ENCODE data around the gene GTPBP3. TPM values are rescaled to one million over a fixed set of nuclear protein-coding genes. Genes with fewer than 3 reads are reported as not detected.

The GTPBP3 gene
- total RNA-seq, 1 donor from 2014 or later, result 61.2 TPM

GRCh38 chr19:17302391-17303166, 34.8 kb upstream of the GTPBP3 start:
- DNase-seq, result no peak
- Mint-ChIP-seq H3K27ac (ENCODE audit: unreplicated experiment) (peak overlapping the region; percentile 70), H3K4me3 (ENCODE audit: unreplicated experiment) (peak overlapping the region; percentile 73), H3K36me3 (ENCODE audit: unreplicated experiment) (no peaks in the 10 kb centered on the region), H3K4me1 (ENCODE audit: low read depth, unreplicated experiment) (peaks cover 22% of the 10 kb centered on the region), H3K27me3 (ENCODE audit: unreplicated experiment) (peaks cover 13% of the 10 kb centered on the region), H3K9me3 (ENCODE audit: unreplicated experiment) (peaks cover 23% of the 10 kb centered on the region)
- TF ChIP-seq, protein P1, sequence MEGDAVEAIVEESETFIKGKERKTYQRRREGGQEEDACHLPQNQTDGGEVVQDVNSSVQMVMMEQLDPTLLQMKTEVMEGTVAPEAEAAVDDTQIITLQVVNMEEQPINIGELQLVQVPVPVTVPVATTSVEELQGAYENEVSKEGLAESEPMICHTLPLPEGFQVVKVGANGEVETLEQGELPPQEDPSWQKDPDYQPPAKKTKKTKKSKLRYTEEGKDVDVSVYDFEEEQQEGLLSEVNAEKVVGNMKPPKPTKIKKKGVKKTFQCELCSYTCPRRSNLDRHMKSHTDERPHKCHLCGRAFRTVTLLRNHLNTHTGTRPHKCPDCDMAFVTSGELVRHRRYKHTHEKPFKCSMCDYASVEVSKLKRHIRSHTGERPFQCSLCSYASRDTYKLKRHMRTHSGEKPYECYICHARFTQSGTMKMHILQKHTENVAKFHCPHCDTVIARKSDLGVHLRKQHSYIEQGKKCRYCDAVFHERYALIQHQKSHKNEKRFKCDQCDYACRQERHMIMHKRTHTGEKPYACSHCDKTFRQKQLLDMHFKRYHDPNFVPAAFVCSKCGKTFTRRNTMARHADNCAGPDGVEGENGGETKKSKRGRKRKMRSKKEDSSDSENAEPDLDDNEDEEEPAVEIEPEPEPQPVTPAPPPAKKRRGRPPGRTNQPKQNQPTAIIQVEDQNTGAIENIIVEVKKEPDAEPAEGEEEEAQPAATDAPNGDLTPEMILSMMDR (IDR thresholded peaks at IDR 0.05; ENCODE audit: partially characterized antibody, unreplicated experiment), result no peak

- Mint-ChIP-seq H3K4me3 (ENCODE audit: unreplicated experiment) (peak within 1 kb of the TSS; percentile 73), H3K9me3 (ENCODE audit: unreplicated experiment) (peaks cover 23% of the 10 kb centered on the region), H3K36me3 (ENCODE audit: unreplicated experiment) (no peaks in the 10 kb centered on the region), H3K27me3 (ENCODE audit: unreplicated experiment) (peaks cover 14% of the 10 kb centered on the region), H3K4me1 (ENCODE audit: low read depth, unreplicated experiment) (peaks cover 26% of the 10 kb centered on the region), H3K27ac (ENCODE audit: unreplicated experiment) (peak within 1 kb of the TSS; percentile 93)
- TF ChIP-seq, protein P1 (IDR thresholded peaks at IDR 0.05; ENCODE audit: partially characterized antibody, unreplicated experiment), result peak; percentile 83
- peak; percentile 98 for DNase-seq
Observed at GRCh38 chr19:17303167-17303939, 34.0 kb upstream of the GTPBP3 start, which contains the start of gene ABHD8. ABHD8 (minus strand) TSS chr19:17303425; CDS start chr19:17301616, 1,809 bp downstream.

DNA sequence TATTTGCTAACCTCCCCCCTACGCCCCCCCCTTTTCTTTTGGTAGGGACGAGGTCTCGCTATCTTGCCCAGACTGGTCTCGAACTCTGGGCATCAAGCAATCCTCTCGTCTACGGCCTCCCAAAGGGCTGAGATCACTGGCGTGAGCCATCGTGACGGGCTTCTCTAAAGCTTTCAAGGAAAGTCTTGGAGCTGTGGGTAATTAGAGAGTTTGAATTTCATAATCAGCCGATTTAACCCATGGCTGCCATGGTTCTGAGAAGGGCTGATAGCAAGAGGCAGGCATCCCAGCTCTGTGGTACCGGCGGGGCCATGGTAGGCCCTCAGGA, 33.4 kb upstream of the GTPBP3 start:
- H3K9me3 Mint-ChIP-seq (ENCODE audit: unreplicated experiment), result peaks cover 23% of the 10 kb centered on the region
- no peak for DNase-seq
- peak overlapping the region; percentile 12 for H3K27ac Mint-ChIP-seq (ENCODE audit: unreplicated experiment)
- peaks cover 26% of the 10 kb centered on the region for H3K4me1 Mint-ChIP-seq (ENCODE audit: low read depth, unreplicated experiment)
- TF ChIP-seq, protein P1 (IDR thresholded peaks at IDR 0.05; ENCODE audit: partially characterized antibody, unreplicated experiment), result no peak
- no peaks in the 10 kb centered on the region for H3K36me3 Mint-ChIP-seq (ENCODE audit: unreplicated experiment)
- H3K27me3 Mint-ChIP-seq (ENCODE audit: unreplicated experiment), result peaks cover 14% of the 10 kb centered on the region
- H3K4me3 Mint-ChIP-seq (ENCODE audit: unreplicated experiment), result peak overlapping the region; percentile 62

GRCh38 chr19:17304386-17305215, 32.8 kb upstream of the GTPBP3 start:
- Mint-ChIP-seq H3K9me3 (ENCODE audit: unreplicated experiment) (peaks cover 25% of the 10 kb centered on the region), H3K4me3 (ENCODE audit: unreplicated experiment) (peak overlapping the region; percentile 94), H3K4me1 (ENCODE audit: low read depth, unreplicated experiment) (peaks cover 26% of the 10 kb centered on the region), H3K36me3 (ENCODE audit: unreplicated experiment) (no peaks in the 10 kb centered on the region), H3K27ac (ENCODE audit: unreplicated experiment) (peak overlapping the region; percentile 93), H3K27me3 (ENCODE audit: unreplicated experiment) (peaks cover 14% of the 10 kb centered on the region)
- DNase-seq, result no peak
- TF ChIP-seq, protein P1 (IDR thresholded peaks at IDR 0.05; ENCODE audit: partially characterized antibody, unreplicated experiment), result no peak
